Measurements from ENCODE around the gene TMEM259. TPM values are rescaled to one million over a fixed set of nuclear protein-coding genes. Genes with fewer than 3 reads are reported as not detected.

Gene TMEM259
- total and polyA plus RNA-seq, 8 donors, result 65.9 to 448 (median 90.0) TPM

- no peak overlapping the region for H3K27ac ChIP-seq
- intact Hi-C loops (cut with DNase I), result no loop called here
- H3K36me3 ChIP-seq, result no peaks in the 10 kb centered on the region
- no peak for ATAC-seq
- TF ChIP-seq CTCF (IDR thresholded peaks at IDR 0.05), result no peak
- peaks cover 0 to 10% (median 0%) of the 10 kb centered on the region in 3 donors for H3K4me1 ChIP-seq
- no peaks in the 10 kb centered on the region for H3K9me3 ChIP-seq
- no peaks in the 10 kb centered on the region for H3K27me3 ChIP-seq
- FAIRE-seq, result no peak
- DNase-seq, result peak in 1 of 6 donors; percentile 28
- WGBS, 2 donors, result 65 to 66% methylated on average over 22 of the region's 22 CpGs
- peak overlapping the region in 1 of 4 donors; percentile 55 for H3K4me3 ChIP-seq
These were observed 18.2 kb upstream of the TMEM259 start for GRCh38 chr19:1038978-1039645.

- Histone ChIP-seq H3K4me3 (no peak overlapping the region), H3K27ac (peak overlapping the region in 1 of 4 donors; percentile 37)
These were observed 16.7 kb upstream of the TMEM259 start for GRCh38 chr19:1037621-1038064.

GRCh38 chr19:1035998-1036621 lies 15.2 kb upstream of the TMEM259 start:
- Histone ChIP-seq H3K4me3 (no peak overlapping the region), H3K4me1 (peaks cover 0 to under 1% (median 0%) of the 10 kb centered on the region in 3 donors), H3K27ac (no peak overlapping the region), H3K36me3 (peaks cover 0 to 13% (median 0%) of the 10 kb centered on the region in 3 donors), H3K9me3 (no peaks in the 10 kb centered on the region), H3K27me3 (no peaks in the 10 kb centered on the region)
- intact Hi-C loops (cut with DNase I), result no loop called here
- no peak for ATAC-seq
- FAIRE-seq, result no peak
- 91 to 93% methylated on average over 29 of the region's 29 CpGs for WGBS, 2 donors
- no peak for TF ChIP-seq CTCF (IDR thresholded peaks at IDR 0.05)
- peak in 1 of 6 donors; percentile 71 for DNase-seq

More at GRCh38 chr19:1037621-1038064, 16.7 kb upstream of the TMEM259 start:
- Histone ChIP-seq H3K36me3 (peaks cover 0 to 6% (median 0%) of the 10 kb centered on the region in 3 donors), H3K27me3 (no peaks in the 10 kb centered on the region), H3K9me3 (no peaks in the 10 kb centered on the region), H3K4me1 (peaks cover 0 to 10% (median 0%) of the 10 kb centered on the region in 3 donors)
- no peak for FAIRE-seq
- no peak for ATAC-seq
- peak in 2 of 6 donors; percentile 58 to 62 for DNase-seq
- no peak for TF ChIP-seq CTCF (IDR thresholded peaks at IDR 0.05)
- intact Hi-C loops (cut with DNase I), result no loop called here
- 81 to 88% methylated on average over 22 of the region's 22 CpGs for WGBS, 2 donors

GRCh38 chr19:1032264-1032867 lies 11.4 kb upstream of the TMEM259 start:
- ATAC-seq (no peak), FAIRE-seq (no peak), DNase-seq (no peak)
- H3K9me3 ChIP-seq, result no peaks in the 10 kb centered on the region
- intact Hi-C loops (cut with DNase I), result no loop called here
- 81 to 86% methylated on average over 20 of the region's 20 CpGs for WGBS, 2 donors
- H3K4me1 ChIP-seq, result no peaks in the 10 kb centered on the region
- no peak overlapping the region for H3K27ac ChIP-seq
- no peak for TF ChIP-seq CTCF (IDR thresholded peaks at IDR 0.05)
- H3K4me3 ChIP-seq, result no peak overlapping the region
- H3K27me3 ChIP-seq, result no peaks in the 10 kb centered on the region
- H3K36me3 ChIP-seq, result peaks cover 0 to 13% (median 0%) of the 10 kb centered on the region in 3 donors
